Neural cell (in vitro differentiated cells): Measurements from ENCODE around the gene FAM20B. TPM values are rescaled to one million over a fixed set of nuclear protein-coding genes. Genes with fewer than 3 reads are reported as not detected.

ENCODE experiments used
- H2AFZ ChIP-seq: fragments of 200-600, 300-800 bp; sonication (generic), shearing (Covaris generic); 2 replicates; pipeline ENCODE4 v1.6.0; 2014; ENCODE audit warnings: low read depth, mild to moderate bottlenecking, antibody characterized with exemption, low read length, moderate library complexity
- H3F3A ChIP-seq: fragments of 200-600 bp; shearing (Covaris generic); 2 replicates; pipeline ENCODE4 v1.6.1; 2016; ENCODE audit warnings: mild to moderate bottlenecking, moderate library complexity, mixed read lengths, antibody characterized with exemption, low read length; ENCODE audit not compliant: insufficient read depth, poor library complexity, severe bottlenecking
- H3K27ac ChIP-seq: fragments of 200-600, 300-800 bp; sonication (generic), shearing (Covaris generic); 2 replicates; pipeline ENCODE4 v1.5.1; 2014; ENCODE audit warnings: mild to moderate bottlenecking, low read length, moderate library complexity
- H3K27me3 ChIP-seq: fragments of 300-800, 200-600 bp; sonication (generic), shearing (Covaris generic); 2 replicates; pipeline ENCODE4 v1.6.0; 2014; ENCODE audit warnings: mild to moderate bottlenecking, low read depth, low read length, moderate library complexity; ENCODE audit not compliant: insufficient read depth
- H3K36me3 ChIP-seq: fragments of 300-800, 200-600 bp; sonication (generic), shearing (Covaris generic); 2 replicates; pipeline ENCODE4 v1.5.1; 2014; ENCODE audit warnings: mild to moderate bottlenecking, antibody characterized with exemption, low read length, moderate library complexity; ENCODE audit not compliant: insufficient read depth
- H3K4me2 ChIP-seq: fragments of 300-800, 200-600 bp; sonication (generic), shearing (Covaris generic); 2 replicates; pipeline ENCODE4 v1.6.0; 2014; ENCODE audit warnings: mild to moderate bottlenecking, low read length
- H3K4me3 ChIP-seq: fragments of 300-800, 200-600 bp; sonication (generic), shearing (Covaris generic); 2 replicates; pipeline ENCODE4 v1.5.1; 2014; ENCODE audit warnings: mild to moderate bottlenecking, low read length, moderate library complexity
- H3K79me2 ChIP-seq: fragments of 200-600 bp; shearing (Covaris generic); replicated peaks from 2 replicates; pipeline ENCODE4 v1.6.0; 2014; ENCODE audit warnings: mild to moderate bottlenecking, low read length, moderate library complexity; ENCODE audit not compliant: insufficient read depth
- H3K9ac ChIP-seq: fragments of 300-800, 200-600 bp; sonication (generic), shearing (Covaris generic); 2 replicates; pipeline ENCODE4 v1.6.1; 2016; ENCODE audit warnings: mild to moderate bottlenecking, low read length, mixed read lengths
- H3K9me2 ChIP-seq: fragments of 200-600 bp; shearing (Covaris generic); 2 replicates; pipeline ENCODE4 v1.6.1; 2016; ENCODE audit warnings: mild to moderate bottlenecking, low read length, mixed read lengths; ENCODE audit not compliant: insufficient read depth
- H3K9me3 ChIP-seq: fragments of 200-600, 300-800 bp; sonication (generic), shearing (Covaris generic); 2 replicates; pipeline ENCODE4 v1.6.1; 2016; ENCODE audit warnings: mild to moderate bottlenecking, mixed run types, low read length, moderate library complexity, mixed read lengths
- H4K20me1 ChIP-seq: fragments of 200-600 bp; shearing (Covaris generic); 2 replicates; pipeline ENCODE4 v1.6.1; 2016; ENCODE audit warnings: mild to moderate bottlenecking, mixed run types; ENCODE audit not compliant: insufficient read depth
- CTCF ChIP-seq: fragments of 450-650 bp; IDR thresholded peaks from 2 replicates; pipeline ENCODE4 v1.5.1; 2014; ENCODE audit warnings: antibody characterized with exemption, mild to moderate bottlenecking, moderate library complexity; ENCODE audit not compliant: poor library complexity, severe bottlenecking
- EP300 ChIP-seq: fragments of 450-650 bp; conservative IDR thresholded peaks from 2 replicates; pipeline ENCODE4 v1.6.1; 2014; ENCODE audit warnings: antibody characterized with exemption, mild to moderate bottlenecking, moderate library complexity; ENCODE audit not compliant: poor library complexity, severe bottlenecking
- EZH2 ChIP-seq: fragments of 200-600, 300-800 bp; shearing (Covaris generic), sonication (generic); IDR thresholded peaks from 2 replicates; pipeline ENCODE4 v1.6.1; 2014; ENCODE audit warnings: antibody characterized with exemption, low read length, borderline replicate concordance, mild to moderate bottlenecking; ENCODE audit not compliant: insufficient read depth, poor library complexity, severe bottlenecking
- MXI1 ChIP-seq: fragments of 450-650 bp; conservative IDR thresholded peaks from 2 replicates; pipeline ENCODE4 v1.6.1; 2014; ENCODE audit warnings: antibody characterized with exemption, mild to moderate bottlenecking; ENCODE audit not compliant: poor library complexity, severe bottlenecking
- POLR2AphosphoS5 ChIP-seq: IDR thresholded peaks from 2 replicates; pipeline ENCODE4 v1.6.1; 2012
- RAD21 ChIP-seq: fragments of 450-650 bp; conservative IDR thresholded peaks from 2 replicates; pipeline ENCODE4 v1.6.1; 2014; ENCODE audit warnings: antibody characterized with exemption, mild to moderate bottlenecking, moderate library complexity
- REST ChIP-seq: IDR thresholded peaks from 2 replicates; pipeline ENCODE4 v1.6.1; 2012; ENCODE audit warnings: borderline replicate concordance
- SMC3 ChIP-seq: fragments of 450-650 bp; conservative IDR thresholded peaks from 2 replicates; pipeline ENCODE4 v1.6.1; 2014; ENCODE audit warnings: antibody characterized with exemption, mild to moderate bottlenecking, moderate library complexity; ENCODE audit not compliant: poor library complexity
- TAF1 ChIP-seq: IDR thresholded peaks from 2 replicates; pipeline ENCODE4 v1.6.1; 2012; ENCODE audit warnings: low read depth
- polyA plus RNA-seq: library from polyadenylated mRNA; depleted of rRNA; stranded (reverse); fragments of >200 nt; gene quantifications from 2 replicates; pipeline ENCODE4 v1.2.3, GENCODE V29; 2014

The FAM20B gene
- polyA plus RNA-seq, 1 donor from 2014 or later = 25.1 TPM

DNA sequence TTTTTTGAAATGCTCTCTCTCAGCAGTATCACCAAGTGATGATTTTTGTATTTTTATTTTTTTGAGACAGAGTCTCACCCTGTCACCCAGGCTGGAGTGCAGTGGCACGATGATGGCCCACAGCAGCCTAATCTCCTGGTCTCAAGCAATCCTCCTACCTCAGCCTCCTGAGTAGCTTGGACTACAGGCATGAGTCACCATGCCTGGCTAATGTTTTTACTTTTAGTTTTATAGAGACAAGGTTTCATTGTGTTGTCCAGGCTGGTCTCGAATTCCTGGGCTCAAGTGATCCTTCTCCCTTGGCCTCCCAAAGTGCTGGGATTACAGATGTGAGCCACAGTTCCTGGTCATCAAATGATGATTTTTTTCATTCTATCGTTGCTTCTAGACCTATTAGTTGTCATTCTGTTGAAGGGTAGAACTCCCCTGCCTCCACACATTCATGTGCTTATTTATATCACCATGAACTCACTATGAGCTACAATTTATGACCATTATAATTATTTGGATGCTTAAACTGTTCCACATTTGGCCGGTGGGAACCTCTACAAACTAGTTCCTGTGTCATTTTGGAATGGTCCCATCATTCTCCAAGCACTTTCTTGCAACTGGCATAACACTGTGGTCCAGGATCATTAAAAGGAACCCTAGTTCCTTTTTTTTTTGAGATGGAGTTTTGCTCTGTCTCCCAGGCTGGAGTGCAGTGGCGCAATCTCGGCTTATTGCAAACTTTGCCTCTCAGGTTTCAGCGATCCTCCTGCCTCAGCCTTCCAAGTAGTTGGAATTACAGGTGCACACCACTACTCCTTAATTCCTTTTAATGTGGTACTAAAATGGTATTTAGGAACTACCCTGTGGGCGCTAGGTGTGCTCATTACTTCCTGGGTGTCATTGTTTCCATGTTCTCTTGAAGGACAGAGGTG lies 35.9 kb downstream of the FAM20B start:
- TF ChIP-seq REST (no peak), SMC3 (no peak), RAD21 (no peak), TAF1 (no peak), EZH2 (no peak), POLR2AphosphoS5 (no peak), EP300 (no peak), MXI1 (no peak), CTCF (no peak)
- Histone ChIP-seq H3K27ac (no peak overlapping the region), H4K20me1 (no peaks in the 10 kb centered on the region), H3K27me3 (no peaks in the 10 kb centered on the region), H3F3A (no peaks in the 10 kb centered on the region), H3K79me2 (no peaks in the 10 kb centered on the region), H3K9me3 (no peaks in the 10 kb centered on the region), H3K4me3 (no peak overlapping the region), H3K36me3 (no peaks in the 10 kb centered on the region), H3K9me2 (no peaks in the 10 kb centered on the region), H3K4me2 (no peak overlapping the region), H2AFZ (no peak overlapping the region), H3K9ac (no peak overlapping the region)

DNA sequence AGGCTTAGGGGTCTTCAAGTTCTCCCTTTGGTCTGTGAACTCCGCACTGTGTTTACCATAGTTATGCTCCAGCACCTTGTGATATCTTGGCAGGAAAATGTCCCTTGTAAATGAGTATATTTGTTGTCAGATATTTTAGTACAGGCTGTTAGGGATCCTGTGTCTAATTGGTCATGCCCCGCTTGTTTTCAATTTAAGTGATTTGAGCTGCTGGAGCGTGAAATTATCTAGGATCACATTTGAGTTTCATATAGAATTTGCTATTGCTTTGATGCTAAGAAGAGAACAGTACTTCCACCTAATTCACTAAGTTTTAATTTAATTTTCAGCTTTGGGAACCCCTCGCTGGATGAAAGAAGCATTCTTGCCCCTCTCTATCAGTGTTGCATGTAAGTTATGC lies 40.8 kb downstream of the FAM20B start:
- no peaks in the 10 kb centered on the region for H3K9me2 ChIP-seq
- H3K79me2 ChIP-seq = no peaks in the 10 kb centered on the region
- no peak overlapping the region for H3K4me3 ChIP-seq
- TF ChIP-seq RAD21 (no peak), MXI1 (no peak), REST (no peak), EZH2 (no peak), SMC3 (no peak), CTCF (no peak), EP300 (no peak), POLR2AphosphoS5 (no peak)
- no peaks in the 10 kb centered on the region for H4K20me1 ChIP-seq
- no peaks in the 10 kb centered on the region for H3K36me3 ChIP-seq
- H3K27me3 ChIP-seq = no peaks in the 10 kb centered on the region
- H3K27ac ChIP-seq = no peak overlapping the region
- no peak overlapping the region for H3K4me2 ChIP-seq
- no peak overlapping the region for H3K9ac ChIP-seq
- no peaks in the 10 kb centered on the region for H3F3A ChIP-seq
- H3K9me3 ChIP-seq = no peaks in the 10 kb centered on the region
- H2AFZ ChIP-seq = no peak overlapping the region
